H1 (cell line): Measurements from ENCODE around the gene RAMACL. TPM values are rescaled to one million over a fixed set of nuclear protein-coding genes. Genes with fewer than 3 reads are reported as not detected.

Experiments
- CTCF ChIA-PET: fragments of 300-600 bp; sonication (Branson Sonifier 250); formaldehyde crosslinking; loops from one replicate; lab custom pipeline; 2021; ENCODE audit not compliant: partially characterized antibody; lab: Charles Lee
- POLR2A ChIA-PET: fragments of 300-600 bp; sonication (Branson Sonifier 250); formaldehyde crosslinking; loops from one replicate; lab custom pipeline; 2021; ENCODE audit warnings: inconsistent platforms; ENCODE audit not compliant: partially characterized antibody; lab: Charles Lee
- DNase-seq, 2 experiments: peaks; one replicate each; pipeline versions ENCODE4 v3.0.0 to v3.0.0-alpha.2; 2010 to 2022; ENCODE audit warnings: low spot score in 2 of 2, low read depth in 1 of 2, mixed read lengths in 1 of 2
- FAIRE-seq: peaks from 2 replicates; lab custom pipeline; 2011; peaks lifted over from hg19 to GRCh38; lab: Jason Lieb, UNC
- H2AFZ ChIP-seq: 2 replicates; pipeline ENCODE4 v1.8.1; 2012; ENCODE audit warnings: low read length, inconsistent platforms
- H2AK5ac ChIP-seq: 2 replicates; pipeline ENCODE4 v1.6.1; 2013; ENCODE audit warnings: low read depth, low read length
- H2BK120ac ChIP-seq: replicated peaks from 2 replicates; pipeline ENCODE3; 2013; ENCODE audit warnings: low read depth, low read length, inconsistent platforms
- H2BK12ac ChIP-seq: 2 replicates; pipeline ENCODE4 v1.6.1; 2013; ENCODE audit warnings: low read depth, low read length
- H2BK15ac ChIP-seq: 2 replicates; pipeline ENCODE4 v1.6.1; 2013; ENCODE audit warnings: low read length
- H2BK20ac ChIP-seq: 2 replicates; pipeline ENCODE4 v1.6.1; 2013; ENCODE audit warnings: low read length
- H2BK5ac ChIP-seq: 2 replicates; pipeline ENCODE4 v1.6.1; 2013; ENCODE audit warnings: low read depth, low read length
- H3K14ac ChIP-seq: 2 replicates; pipeline ENCODE4 v1.6.1; 2013; ENCODE audit warnings: inconsistent platforms; ENCODE audit not compliant: insufficient read length
- H3K18ac ChIP-seq: 2 replicates; pipeline ENCODE4 v1.6.1; 2013; ENCODE audit warnings: low read length; ENCODE audit errors: extremely low read depth
- H3K23ac ChIP-seq: 2 replicates; pipeline ENCODE4 v1.6.1; 2013; ENCODE audit warnings: inconsistent platforms; ENCODE audit not compliant: insufficient read length
- H3K23me2 ChIP-seq: 2 replicates; pipeline ENCODE4 v1.6.1; 2013; ENCODE audit warnings: low read depth, low read length
- H3K27ac ChIP-seq: 2 replicates; pipeline ENCODE4 v1.6.1; 2011; ENCODE audit warnings: low read depth, low read length, inconsistent platforms
- H3K27me3 ChIP-seq, 4 experiments: replicated peaks in 1 of 4; 1 replicate in 1 of 4; 2 replicates in 3 of 4; pipeline versions ENCODE4 v1.6.1 to v1.8.1; 2011 to 2013; ENCODE audit warnings: low read length in 3 of 4, mild to moderate bottlenecking in 3 of 4, inconsistent platforms in 2 of 4, mixed read lengths in 2 of 4, moderate library complexity in 1 of 4; ENCODE audit not compliant: control insufficient read depth in 3 of 4, insufficient read depth in 3 of 4; ENCODE audit errors: extremely low read depth in 1 of 4
- H3K36me3 ChIP-seq, 4 experiments: 2 replicates each; pipeline versions ENCODE4 v1.6.1 to v1.8.1; 2011 to 2013; ENCODE audit warnings: mild to moderate bottlenecking in 4 of 4, low read length in 3 of 4, moderate library complexity in 2 of 4, control low read depth in 1 of 4, inconsistent platforms in 1 of 4; ENCODE audit not compliant: insufficient read depth in 4 of 4, control insufficient read depth in 2 of 4
- H3K4ac ChIP-seq: replicated peaks from 2 replicates; pipeline ENCODE3; 2013; ENCODE audit warnings: low read length, low read depth, mixed read lengths, inconsistent platforms; ENCODE audit not compliant: insufficient read length
- H3K4me1 ChIP-seq, 4 experiments: replicated peaks in 1 of 4; 1 replicate in 1 of 4; 2 replicates in 3 of 4; pipeline versions ENCODE4 v1.6.1 to v1.8.1; 2011 to 2013; ENCODE audit warnings: low read length in 3 of 4, inconsistent platforms in 2 of 4, mixed read lengths in 1 of 4; ENCODE audit not compliant: insufficient read depth in 4 of 4, control insufficient read depth in 3 of 4
- H3K4me2 ChIP-seq, 2 experiments: 2 replicates each; pipeline versions ENCODE4 v1.6.1 to v1.8.1; 2011 to 2013; ENCODE audit warnings: low read depth in 2 of 2, low read length in 2 of 2, control low read depth in 1 of 2, inconsistent platforms in 1 of 2, mild to moderate bottlenecking in 1 of 2; ENCODE audit not compliant: insufficient read depth in 1 of 2
- H3K4me3 ChIP-seq, 4 experiments: fragments of 200-600, 300-600 bp in 1 of 4; sonication (generic), shearing (Covaris generic), sonication (Bioruptor Twin) in 1 of 4; 2 replicates each; pipeline versions ENCODE4 v1.5.1 to v1.8.1; 2011 to 2016; ENCODE audit warnings: low read length in 4 of 4, low read depth in 3 of 4, control low read depth in 2 of 4, inconsistent platforms in 2 of 4, mild to moderate bottlenecking in 2 of 4, mixed read lengths in 1 of 4, moderate library complexity in 1 of 4; ENCODE audit not compliant: insufficient read depth in 2 of 4; ENCODE audit errors: extremely low read depth in 1 of 4
- H3K56ac ChIP-seq: replicated peaks from 2 replicates; pipeline ENCODE3; 2013; ENCODE audit warnings: low read depth, mild to moderate bottlenecking, mixed read lengths, low read length, inconsistent platforms; ENCODE audit not compliant: insufficient read length
- H3K79me1 ChIP-seq: 2 replicates; pipeline ENCODE4 v1.6.1; 2013; ENCODE audit warnings: low read depth, low read length, control low read depth
- H3K79me2 ChIP-seq, 2 experiments: 2 replicates each; pipeline versions ENCODE4 v1.6.1 to v1.8.1; 2012 to 2013; ENCODE audit warnings: low read length in 2 of 2, mild to moderate bottlenecking in 2 of 2, inconsistent platforms in 1 of 2; ENCODE audit not compliant: insufficient read depth in 2 of 2, control insufficient read depth in 1 of 2
- H3K9ac ChIP-seq, 4 experiments: replicated peaks in 1 of 4; 1 replicate in 1 of 4; 2 replicates in 3 of 4; pipeline versions ENCODE4 v1.6.1 to v1.8.1; 2011 to 2013; ENCODE audit warnings: low read depth in 3 of 4, low read length in 3 of 4, control low read depth in 2 of 4, mild to moderate bottlenecking in 2 of 4, moderate library complexity in 2 of 4, inconsistent platforms in 1 of 4; ENCODE audit errors: extremely low read depth in 1 of 4
- H3K9me3 ChIP-seq, 2 experiments: 2 replicates each; pipeline versions ENCODE4 v1.6.1 to v1.8.1; 2012 to 2013; ENCODE audit warnings: mild to moderate bottlenecking in 2 of 2, moderate library complexity in 2 of 2, control low read depth in 1 of 2, inconsistent platforms in 1 of 2, low read depth in 1 of 2, low read length in 1 of 2, mixed read lengths in 1 of 2; ENCODE audit not compliant: insufficient read depth in 2 of 2
- H4K20me1 ChIP-seq, 2 experiments: replicated peaks in 1 of 2; 2 replicates each; pipeline versions ENCODE3 to v1.8.1; 2011 to 2013; ENCODE audit warnings: inconsistent platforms in 2 of 2, low read length in 2 of 2, mild to moderate bottlenecking in 1 of 2; ENCODE audit not compliant: insufficient read depth in 2 of 2, control insufficient read depth in 1 of 2
- H4K5ac ChIP-seq: 2 replicates; pipeline ENCODE4 v1.6.1; 2013; ENCODE audit warnings: low read length, low read depth, mixed read lengths, inconsistent platforms; ENCODE audit not compliant: insufficient read length
- H4K8ac ChIP-seq: 2 replicates; pipeline ENCODE4 v1.8.0; 2013; ENCODE audit warnings: mild to moderate bottlenecking, moderate library complexity, low read length, inconsistent platforms; ENCODE audit not compliant: insufficient read depth; ENCODE audit errors: extremely low read depth
- H4K91ac ChIP-seq: replicated peaks from 2 replicates; pipeline ENCODE3; 2013; ENCODE audit warnings: low read length, mixed read lengths, inconsistent platforms; ENCODE audit not compliant: insufficient read length
- ASH2L ChIP-seq: fragments of 200-600, 300-600 bp; sonication (generic); IDR thresholded peaks from one replicate; pipeline ENCODE4 v1.7.1; 2017; ENCODE audit warnings: low read length
- BRCA1 ChIP-seq: IDR thresholded peaks from 2 replicates; pipeline ENCODE4 v1.6.1; 2012; ENCODE audit warnings: low read depth, low read length, improper control_type of control experiment
- CEBPB ChIP-seq: IDR thresholded peaks from 2 replicates; pipeline ENCODE4 v1.6.1; 2012; ENCODE audit warnings: low read depth, low read length
- CHD2 ChIP-seq: IDR thresholded peaks from 2 replicates; pipeline ENCODE4 v1.6.1; 2012; ENCODE audit warnings: low read length, improper control_type of control experiment
- E2F6 ChIP-seq: IDR thresholded peaks from 2 replicates; pipeline ENCODE4 v1.6.1; 2012; ENCODE audit warnings: inconsistent platforms
- EGR1 ChIP-seq: IDR thresholded peaks from 2 replicates; pipeline ENCODE4 v1.6.1; 2011; ENCODE audit warnings: low read depth, low read length, borderline replicate concordance
- GTF2F1 ChIP-seq: IDR thresholded peaks from 2 replicates; pipeline ENCODE4 v1.6.1; 2012; ENCODE audit warnings: low read depth, low read length, improper control_type of control experiment, borderline replicate concordance
- KDM1A ChIP-seq: fragments of 200-600, 300-600 bp; sonication (generic); IDR thresholded peaks from 2 replicates; pipeline ENCODE4 v1.7.1; 2016; ENCODE audit warnings: mild to moderate bottlenecking, low read length, borderline replicate concordance
- KDM5A ChIP-seq: fragments of 200-600 bp; IDR thresholded peaks from 2 replicates; pipeline ENCODE4 v1.7.1; 2012; ENCODE audit warnings: mild to moderate bottlenecking, low read length, inconsistent platforms, mixed read lengths
- MAX ChIP-seq: IDR thresholded peaks from 2 replicates; pipeline ENCODE4 v1.6.1; 2012; ENCODE audit warnings: inconsistent platforms
- PHF8 ChIP-seq: fragments of 200-600 bp; sonication (generic); conservative IDR thresholded peaks from 2 replicates; pipeline ENCODE4 v1.7.1; 2012; ENCODE audit warnings: low read depth, mild to moderate bottlenecking, inconsistent platforms, low read length, moderate library complexity
- POU5F1 ChIP-seq: IDR thresholded peaks from 2 replicates; pipeline ENCODE4 v1.6.1; 2011; ENCODE audit warnings: low read depth, mild to moderate bottlenecking, low read length, moderate library complexity
- RFX5 ChIP-seq: IDR thresholded peaks from 2 replicates; pipeline ENCODE4 v1.6.1; 2011; ENCODE audit warnings: low read depth, low read length, improper control_type of control experiment, borderline replicate concordance
- SP1 ChIP-seq: IDR thresholded peaks from 2 replicates; pipeline ENCODE4 v1.6.1; 2011; ENCODE audit warnings: low read depth, low read length
- YY1 ChIP-seq: IDR thresholded peaks from 2 replicates; pipeline ENCODE4 v1.6.1; 2011; ENCODE audit warnings: low read depth, mild to moderate bottlenecking, low read length
- WGBS, 2 experiments: shearing (Covaris generic) in 1 of 2; methylation state at CpG; one replicate each; pipeline versions ENCODE4 v1.1.6 to v1.1.7; 2013 to 2015; ENCODE audit warnings: low lambda C conversion rate in 2 of 2, mixed read lengths in 2 of 2, inconsistent platforms in 1 of 2, low coverage in 1 of 2, missing lambda C conversion rate in 1 of 2; ENCODE audit not compliant: insufficient replicate concordance in 2 of 2, insufficient coverage in 1 of 2, insufficient read length in 1 of 2; ENCODE audit errors: extremely low coverage in 1 of 2, missing lambda C conversion rate in 1 of 2; 5-methylcytosine and 5-hydroxymethylcytosine counted together
- polyA plus RNA-seq, 7 experiments: library from polyadenylated mRNA; depleted of rRNA in 3 of 7; stranded (reverse) in 5 of 7; unstranded in 2 of 7; fragments of >200 nt in 5 of 7; fragments of 200-250 nt in 2 of 7; gene quantifications; 1 replicate in 5 of 7; 2 replicates in 1 of 7; 4 replicates in 1 of 7; pipeline versions ENCODE4 v1.2.1 to v1.2.3, GENCODE V29; 2011 to 2013; ENCODE audit warnings: missing spikeins in 2 of 7, mixed read lengths in 2 of 7
- total RNA-seq: library from RNA; stranded (reverse); fragmentation: NEBNext Ultra II Directional; extraction: Animal tissue kit (Norgen Biotek cat#: 25700); gene quantifications from 2 replicates; pipeline ENCODE4 v1.2.1, GENCODE V29; 2021

RAMACL gene
- total and polyA plus RNA-seq, 2 of the 8 experiments (the other 6 are each of a cell fraction or from before 2014, with no cell fraction given), result 0.23 to 0.97 TPM

GRCh38 chr6:166581091-166581511, 5.4 kb downstream of the RAMACL start:
- WGBS, 2 experiments, result 95% methylated on average over 11 of the region's 11 CpGs; no CpG with 5 or more reads in 1 of the 2 experiments
- H3K27me3 ChIP-seq, result no peaks in the 10 kb centered on the region
- TF ChIP-seq GTF2F1 (no peak), E2F6 (no peak), SP1 (no peak), KDM1A (no peak), RFX5 (no peak), KDM5A (no peak), BRCA1 (no peak), POU5F1 (no peak), CHD2 (no peak), MAX (no peak), ASH2L (no peak), EGR1 (no peak), PHF8 (no peak), CEBPB (no peak), YY1 (no peak)

More at GRCh38 chr6:166581091-166581511, 5.4 kb downstream of the RAMACL start:
- Histone ChIP-seq H3K14ac (no peak overlapping the region), H4K5ac (no peak overlapping the region), H3K18ac (no peak overlapping the region), H3K4ac (no peak overlapping the region), H2BK12ac (no peak overlapping the region), H4K8ac (no peak overlapping the region), H3K4me2 (no peak overlapping the region), H2BK120ac (no peak overlapping the region), H3K4me3 (no peak overlapping the region), H4K20me1 (peaks cover 0 to 1% of the 10 kb centered on the region in 2 experiments), H3K56ac (no peak overlapping the region), H2BK5ac (no peak overlapping the region), H2BK20ac (no peak overlapping the region), H3K9me3 (peaks cover under 1 to 6% of the 10 kb centered on the region in 2 experiments; a peak in 1 of 4 replicates), H2AK5ac (no peak overlapping the region), H3K36me3 (peaks cover 0 to 2% (median 0%) of the 10 kb centered on the region in 4 experiments; a peak in 1 of 8 replicates), H3K9ac (no peak overlapping the region), H2AFZ (no peak overlapping the region), H2BK15ac (no peak overlapping the region), H3K23me2 (no peaks in the 10 kb centered on the region), H3K79me2 (peaks cover 0 to 15% of the 10 kb centered on the region in 2 experiments; a peak in 2 of 4 replicates), H4K91ac (no peak overlapping the region), H3K23ac (no peak overlapping the region), H3K27ac (no peak overlapping the region), H3K79me1 (peaks cover 3% of the 10 kb centered on the region; the same call in 1 of the 2 replicates), H3K4me1 (peaks cover 0 to 3% (median 0%) of the 10 kb centered on the region in 4 experiments; a peak in 1 of 7 replicates)
- POLR2A ChIA-PET, result interaction anchor here (1.5 kb wide), 1 partner anchor 8 kb away, joined by 4 read pairs; no protein-coding TSS in a partner anchor
- DNase-seq, result no peak
- no peak for FAIRE-seq
- CTCF ChIA-PET, result no interaction called here
